Fibroblast of lung (primary cell): Measurements from ENCODE around the gene URB2. TPM values are rescaled to one million over a fixed set of nuclear protein-coding genes. Genes with fewer than 3 reads are reported as not detected.

ENCODE experiments used
- DNase-seq, 2 donors: peaks; one replicate each; pipeline versions ENCODE4 v3.0.0 to v3.0.0-alpha.2; 2010; ENCODE audit warnings: low read depth in 2 of 2
- H2AFZ ChIP-seq: 2 replicates; pipeline ENCODE4 v1.5.1; 2012; ENCODE audit warnings: low read length, control low read depth, inconsistent platforms
- H3K27ac ChIP-seq: 2 replicates; pipeline ENCODE4 v1.5.1; 2011; ENCODE audit warnings: low read length, control low read depth; ENCODE audit not compliant: insufficient read depth
- H3K27me3 ChIP-seq: 2 replicates; pipeline ENCODE4 v1.5.1; 2011; ENCODE audit warnings: mild to moderate bottlenecking, low read length; ENCODE audit not compliant: control insufficient read depth, insufficient read depth
- H3K36me3 ChIP-seq: 2 replicates; pipeline ENCODE4 v1.5.1; 2011; ENCODE audit warnings: low read length; ENCODE audit not compliant: control insufficient read depth, insufficient read depth
- H3K4me1 ChIP-seq: 2 replicates; pipeline ENCODE4 v1.5.1; 2011; ENCODE audit warnings: low read length; ENCODE audit not compliant: control insufficient read depth, insufficient read depth; ENCODE audit errors: extremely low read depth
- H3K4me2 ChIP-seq: 2 replicates; pipeline ENCODE4 v1.5.1; 2011; ENCODE audit warnings: low read length, control low read depth; ENCODE audit not compliant: insufficient read depth; ENCODE audit errors: extremely low read depth
- H3K4me3 ChIP-seq, 4 experiments: fragments of 200-600 bp in 1 of 4; sonication (generic) in 1 of 4; replicated peaks in 1 of 4; 2 replicates each; pipeline ENCODE4 v1.5.1; 2011 to 2016; ENCODE audit warnings: low read length in 4 of 4, low read depth in 3 of 4, mild to moderate bottlenecking in 3 of 4, control low read depth in 2 of 4, inconsistent platforms in 1 of 4, mixed read lengths in 1 of 4; ENCODE audit not compliant: insufficient read depth in 1 of 4; ENCODE audit errors: control extremely low read depth in 1 of 4
- H3K79me2 ChIP-seq: 2 replicates; pipeline ENCODE4 v1.5.1; 2012; ENCODE audit warnings: mild to moderate bottlenecking, low read length, inconsistent platforms; ENCODE audit not compliant: control insufficient read depth, insufficient read depth
- H3K9ac ChIP-seq: 2 replicates; pipeline ENCODE4 v1.5.1; 2011; ENCODE audit warnings: mild to moderate bottlenecking, low read length, control low read depth; ENCODE audit not compliant: insufficient read depth
- H3K9me3 ChIP-seq: 2 replicates; pipeline ENCODE4 v1.5.1; 2012; ENCODE audit warnings: low read depth, low read length; ENCODE audit not compliant: control insufficient read depth, insufficient read depth
- H4K20me1 ChIP-seq: 2 replicates; pipeline ENCODE4 v1.5.1; 2011; ENCODE audit warnings: low read length; ENCODE audit not compliant: control insufficient read depth, insufficient read depth; ENCODE audit errors: extremely low read depth
- CTCF ChIP-seq, 2 donors: IDR thresholded peaks in 1 of 2; conservative IDR thresholded peaks in 1 of 2; 1 replicate in 1 of 2; 2 replicates in 1 of 2; pipeline ENCODE4 v1.5.1; 2011 to 2012; ENCODE audit warnings: low read length in 2 of 2, control low read depth in 1 of 2, inconsistent platforms in 1 of 2, low read depth in 1 of 2, mild to moderate bottlenecking in 1 of 2
- EZH2 ChIP-seq: IDR thresholded peaks from 2 replicates; pipeline ENCODE4 v1.5.1; 2012; ENCODE audit warnings: low read length, control low read depth, mild to moderate bottlenecking; ENCODE audit errors: missing control alignments
- polyA plus RNA-seq, 2 donors: library from polyadenylated mRNA; depleted of rRNA in 1 of 2; stranded (reverse) in 1 of 2; unstranded in 1 of 2; fragments of >200 nt; gene quantifications; 2 replicates each; pipeline ENCODE4 v1.2.1, GENCODE V29; 2011 to 2012; ENCODE audit warnings: missing spikeins in 1 of 2
- total RNA-seq: library from RNA; depleted of rRNA; stranded (reverse); fragments of >200 nt; gene quantifications from 2 replicates; pipeline ENCODE4 v1.2.1, GENCODE V29; 2014

Gene URB2
- total and polyA plus RNA-seq, 2 donors (not counting 1 experiment from before 2014, with no cell fraction given), result 5.2 to 8.8 TPM

GRCh38 chr1:229617351-229618100 lies 8.5 kb upstream of the URB2 start:
- Histone ChIP-seq H3K9me3 (no peaks in the 10 kb centered on the region), H3K9ac (no peak overlapping the region), H4K20me1 (no peaks in the 10 kb centered on the region), H3K27ac (no peak overlapping the region), H3K27me3 (no peaks in the 10 kb centered on the region), H3K4me2 (no peak overlapping the region), H3K79me2 (peaks cover 66% of the 10 kb centered on the region), H3K4me1 (peaks cover 2% of the 10 kb centered on the region), H3K36me3 (peaks cover 3% of the 10 kb centered on the region), H2AFZ (no peak overlapping the region), H3K4me3 (no peak overlapping the region)
- TF ChIP-seq CTCF (conservative IDR thresholded peaks at IDR 0.05 in 1 of 2, IDR thresholded peaks at IDR 0.05 in 1 of 2; ENCODE audit: low read depth in 1 of 2, low read length in 2 of 2) (no peak), EZH2 (no peak)
- DNase-seq, result no peak

- H3K4me1 ChIP-seq, result peaks cover 2% of the 10 kb centered on the region
- no peaks in the 10 kb centered on the region for H4K20me1 ChIP-seq
- no peaks in the 10 kb centered on the region for H3K9me3 ChIP-seq
- H3K4me3 ChIP-seq, result no peak overlapping the region
- TF ChIP-seq CTCF (conservative IDR thresholded peaks at IDR 0.05 in 1 of 2, IDR thresholded peaks at IDR 0.05 in 1 of 2; ENCODE audit: low read depth in 1 of 2, low read length in 2 of 2), result no peak
- no peak for TF ChIP-seq EZH2
- no peak overlapping the region for H3K9ac ChIP-seq
- no peak overlapping the region for H2AFZ ChIP-seq
- H3K27ac ChIP-seq, result no peak overlapping the region
- no peaks in the 10 kb centered on the region for H3K27me3 ChIP-seq
- H3K36me3 ChIP-seq, result peaks cover 1% of the 10 kb centered on the region
- peaks cover 81% of the 10 kb centered on the region for H3K79me2 ChIP-seq
- H3K4me2 ChIP-seq, result no peak overlapping the region
- DNase-seq, result no peak
Observed at GRCh38 chr1:229619002-229619401, 7.0 kb upstream of the URB2 start.

- Histone ChIP-seq H3K79me2 (peaks cover 82% of the 10 kb centered on the region), H3K9ac (no peak overlapping the region), H3K27ac (no peak overlapping the region), H4K20me1 (no peaks in the 10 kb centered on the region), H3K4me2 (no peak overlapping the region), H3K4me1 (peaks cover 2% of the 10 kb centered on the region), H3K27me3 (no peaks in the 10 kb centered on the region), H2AFZ (no peak overlapping the region), H3K9me3 (no peaks in the 10 kb centered on the region), H3K36me3 (no peaks in the 10 kb centered on the region), H3K4me3 (no peak overlapping the region)
- no peak for TF ChIP-seq CTCF (conservative IDR thresholded peaks at IDR 0.05 in 1 of 2, IDR thresholded peaks at IDR 0.05 in 1 of 2; ENCODE audit: low read depth in 1 of 2, low read length in 2 of 2)
- TF ChIP-seq EZH2, result no peak
- no peak for DNase-seq
Observed at GRCh38 chr1:229619614-229620013, 6.4 kb upstream of the URB2 start.
